SU-DHL-6 (cell line): ENCODE data around the gene OR10Z1.

ENCODE experiments used
- H2AFZ ChIP-seq: fragments of 200-600 bp; sonication (generic); 2 replicates; pipeline ENCODE4 v1.6.1; 2014; ENCODE audit warnings: low read depth, mild to moderate bottlenecking, moderate library complexity, mixed read lengths, antibody characterized with exemption, low read length; ENCODE audit not compliant: severe bottlenecking
- H3F3A ChIP-seq: fragments of 200-600 bp; shearing (Covaris generic); 2 replicates; pipeline ENCODE4 v1.6.0; 2016; ENCODE audit warnings: antibody characterized with exemption, mild to moderate bottlenecking; ENCODE audit not compliant: insufficient read depth
- H3K27ac ChIP-seq: fragments of 200-600 bp; sonication (generic); 2 replicates; pipeline ENCODE4 v1.5.1; 2016; ENCODE audit warnings: low read depth, mild to moderate bottlenecking, low read length, moderate library complexity, mixed read lengths
- H3K27me3 ChIP-seq: fragments of 200-600 bp; sonication (generic), shearing (Covaris generic); 2 replicates; pipeline ENCODE4 v1.6.0; 2014; ENCODE audit warnings: mild to moderate bottlenecking, low read length
- H3K36me3 ChIP-seq: fragments of 200-600 bp; sonication (generic); 2 replicates; pipeline ENCODE4 v1.6.1; 2014; ENCODE audit warnings: mild to moderate bottlenecking, low read length, mixed read lengths
- H3K4me2 ChIP-seq: fragments of 300-600, 200-600 bp; shearing (Covaris generic), sonication (generic); 2 replicates; pipeline ENCODE4 v1.6.0; 2014; ENCODE audit warnings: low read length, low read depth, mild to moderate bottlenecking; ENCODE audit not compliant: poor library complexity, severe bottlenecking
- H3K4me3 ChIP-seq: fragments of 200-600 bp; sonication (generic); 2 replicates; pipeline ENCODE4 v1.5.1; 2014; ENCODE audit warnings: antibody characterized with exemption, low read length, mild to moderate bottlenecking, mixed read lengths; ENCODE audit not compliant: insufficient read depth, poor library complexity, severe bottlenecking
- H3K79me2 ChIP-seq: fragments of 200-600 bp; sonication (generic); 2 replicates; pipeline ENCODE4 v1.6.1; 2014; ENCODE audit warnings: mild to moderate bottlenecking, low read length, moderate library complexity; ENCODE audit not compliant: insufficient read depth
- H3K9ac ChIP-seq: fragments of 200-600 bp; sonication (generic); 2 replicates; pipeline ENCODE4 v1.7.0; 2014; ENCODE audit warnings: mild to moderate bottlenecking, low read length
- H3K9me2 ChIP-seq: fragments of 200-600 bp; sonication (generic); replicated peaks from 2 replicates; pipeline ENCODE4 v1.6.1; 2014; ENCODE audit warnings: low read length; ENCODE audit not compliant: insufficient read depth
- H3K9me3 ChIP-seq: fragments of 200-600 bp; sonication (generic); 2 replicates; pipeline ENCODE4 v1.6.1; 2014; ENCODE audit warnings: low read length, mixed read lengths; ENCODE audit not compliant: insufficient read depth
- H4K20me1 ChIP-seq: fragments of 200-600 bp; sonication (generic); 2 replicates; pipeline ENCODE4 v1.6.1; 2014; ENCODE audit warnings: low read depth, mild to moderate bottlenecking, antibody characterized with exemption, low read length, moderate library complexity, mixed read lengths
- CTCF ChIP-seq: fragments of 200-600 bp; sonication (generic); IDR thresholded peaks from one replicate; pipeline ENCODE4 v1.5.1; 2017; ENCODE audit warnings: antibody characterized with exemption, mild to moderate bottlenecking, low read length, moderate library complexity; ENCODE audit not compliant: insufficient read depth, poor library complexity, severe bottlenecking
- EZH2phosphoT487 ChIP-seq: fragments of 200-600 bp; sonication (generic), shearing (Covaris generic); conservative IDR thresholded peaks from 2 replicates; pipeline ENCODE4 v1.6.1; 2018; ENCODE audit warnings: mild to moderate bottlenecking, antibody characterized with exemption, low read length, moderate library complexity, mixed read lengths

Gene OR10Z1

GRCh38 chr1:158564608-158565007, 40.5 kb upstream of the OR10Z1 start:
- Histone ChIP-seq H3K27ac (peak overlapping the region; percentile 38), H3K9ac (peak overlapping the region; percentile 11; the same call in 1 of the 2 replicates), H3K27me3 (no peaks in the 10 kb centered on the region), H3F3A (no peaks in the 10 kb centered on the region), H2AFZ (peak overlapping the region; percentile 73), H4K20me1 (no peaks in the 10 kb centered on the region), H3K4me3 (no peak overlapping the region), H3K9me3 (no peaks in the 10 kb centered on the region), H3K36me3 (no peaks in the 10 kb centered on the region), H3K79me2 (no peaks in the 10 kb centered on the region), H3K9me2 (no peaks in the 10 kb centered on the region), H3K4me2 (peak overlapping the region; percentile 41)
- TF ChIP-seq CTCF (no peak), EZH2phosphoT487 (no peak)

DNA sequence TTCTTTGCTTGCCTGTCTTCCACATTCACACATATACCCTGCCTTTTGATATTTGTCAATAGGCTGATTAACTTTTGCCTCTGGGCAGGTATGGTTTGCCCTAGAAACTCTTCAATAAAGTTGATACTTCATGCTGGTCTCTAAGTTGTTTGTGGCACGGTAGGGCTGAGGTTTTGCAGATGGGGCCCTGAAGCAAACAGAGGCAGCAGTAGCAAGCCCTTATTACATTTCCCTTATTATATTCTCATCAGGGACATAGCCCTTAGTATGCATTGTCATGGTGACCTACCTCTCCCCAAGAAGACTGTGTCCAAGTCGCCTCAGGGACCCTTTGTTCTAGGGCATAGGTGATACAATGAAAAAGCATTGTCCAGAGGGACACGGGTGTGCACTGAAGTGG, 34.6 kb upstream of the OR10Z1 start, which contains the start of gene OR6P1:
Gene OR6P1 (minus strand): TSS at position 101 of the 400 bp plus-strand sequence. CDS start 6,976 bp downstream, outside the sequence.
- Histone ChIP-seq H2AFZ (no peak within 1 kb of the TSS), H3K9me2 (no peaks in the 10 kb centered on the region)

DNA sequence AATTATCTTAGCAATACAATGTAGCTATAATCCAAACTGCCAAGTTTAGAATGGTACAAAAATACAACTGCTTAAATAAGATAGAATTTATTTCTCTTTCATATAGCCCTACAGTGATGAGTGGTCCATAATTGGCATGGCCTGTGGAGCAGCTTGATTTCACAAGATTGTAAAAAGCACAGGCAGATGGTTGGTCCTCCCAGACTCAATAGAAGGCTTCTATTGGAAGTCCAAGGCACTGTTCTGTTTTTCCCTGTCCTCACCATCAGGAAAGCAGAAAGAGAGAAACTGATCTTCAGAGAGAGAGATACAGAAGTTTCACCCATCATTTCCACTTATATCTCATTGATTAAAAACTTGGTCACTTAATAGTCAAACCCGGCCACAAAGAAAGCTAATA, 32.8 kb upstream of the OR10Z1 start:
- H3K9me3 ChIP-seq: no peaks in the 10 kb centered on the region
- H3K27ac ChIP-seq: no peak overlapping the region
- H3K27me3 ChIP-seq: no peaks in the 10 kb centered on the region
- TF ChIP-seq EZH2phosphoT487 (no peak), CTCF (no peak)
- H3K9me2 ChIP-seq: no peaks in the 10 kb centered on the region
- H2AFZ ChIP-seq: no peak overlapping the region
- no peaks in the 10 kb centered on the region for H3F3A ChIP-seq
- H3K36me3 ChIP-seq: no peaks in the 10 kb centered on the region
- no peaks in the 10 kb centered on the region for H4K20me1 ChIP-seq
- no peak overlapping the region for H3K4me2 ChIP-seq
- H3K79me2 ChIP-seq: no peaks in the 10 kb centered on the region
- H3K9ac ChIP-seq: no peak overlapping the region
- no peak overlapping the region for H3K4me3 ChIP-seq

More for the DNA sequence above, 34.6 kb upstream of the OR10Z1 start, which contains the start of gene OR6P1:
- no peaks in the 10 kb centered on the region for H3K27me3 ChIP-seq
- H4K20me1 ChIP-seq: no peaks in the 10 kb centered on the region
- no peak within 1 kb of the TSS for H3K4me2 ChIP-seq
- H3K79me2 ChIP-seq: no peaks in the 10 kb centered on the region
- H3K4me3 ChIP-seq: no peak within 1 kb of the TSS
- TF ChIP-seq CTCF: no peak
- TF ChIP-seq EZH2phosphoT487: no peak
- H3K9me3 ChIP-seq: no peaks in the 10 kb centered on the region
- H3K27ac ChIP-seq: no peak within 1 kb of the TSS
- no peaks in the 10 kb centered on the region for H3F3A ChIP-seq
- no peak within 1 kb of the TSS for H3K9ac ChIP-seq
- H3K36me3 ChIP-seq: no peaks in the 10 kb centered on the region
